ENCODE results near the gene SLC12A9. TPM values are rescaled to one million over a fixed set of nuclear protein-coding genes. Genes with fewer than 3 reads are reported as not detected.

SLC12A9 gene
- total and polyA plus RNA-seq, 4 donors, result 8.5 to 43.9 (median 27.3) TPM

- H3K9me3 ChIP-seq (ENCODE audit: control insufficient read depth, low read length), result no peaks in the 10 kb centered on the region
- WGBS, 2 donors, result 87 to 93% methylated on average over 5 of the region's 5 CpGs
- no peak overlapping the region for H3K4me3 ChIP-seq (ENCODE audit: low read length in 2 of 2)
- H3K4me1 ChIP-seq (ENCODE audit: control insufficient read depth in 1 of 2, insufficient read depth in 2 of 2, low read length in 2 of 2), result no peaks in the 10 kb centered on the region
- ATAC-seq (ENCODE audit: low FRiP score), result no peak
- no peaks in the 10 kb centered on the region for H3K27me3 ChIP-seq (ENCODE audit: control insufficient read depth in 1 of 2, insufficient read depth in 2 of 2, low read length in 1 of 2)
- DNase-seq, result no peak
- H3K27ac ChIP-seq (ENCODE audit: low read depth in 1 of 2, low read length in 2 of 2), result no peak overlapping the region
- intact Hi-C loops (cut with DNase I), result no loop called here
- no peaks in the 10 kb centered on the region for H3K36me3 ChIP-seq (ENCODE audit: control insufficient read depth in 1 of 2, insufficient read depth in 2 of 2, low read length in 1 of 2)
Measured at GRCh38 chr7:100832281-100832633, 20.3 kb upstream of the SLC12A9 start.

- no peaks in the 10 kb centered on the region for H3K36me3 ChIP-seq (ENCODE audit: control insufficient read depth in 1 of 2, insufficient read depth in 2 of 2, low read length in 1 of 2)
- H3K4me1 ChIP-seq (ENCODE audit: control insufficient read depth in 1 of 2, insufficient read depth in 2 of 2, low read length in 2 of 2), result no peaks in the 10 kb centered on the region
- peak; percentile 66 for ATAC-seq (ENCODE audit: low FRiP score)
- 58 to 64% methylated on average over 13 to 17 of the region's 17 CpGs for WGBS, 2 donors
- intact Hi-C loops (cut with DNase I), result no loop called here
- H3K27me3 ChIP-seq (ENCODE audit: control insufficient read depth in 1 of 2, insufficient read depth in 2 of 2, low read length in 1 of 2), result no peaks in the 10 kb centered on the region
- H3K4me3 ChIP-seq (ENCODE audit: low read length in 2 of 2), result no peak overlapping the region
- no peak overlapping the region for H3K27ac ChIP-seq (ENCODE audit: low read depth in 1 of 2, low read length in 2 of 2)
- H3K9me3 ChIP-seq (ENCODE audit: control insufficient read depth, low read length), result no peaks in the 10 kb centered on the region
- no peak for DNase-seq
Measured at GRCh38 chr7:100835903-100836811, 16.4 kb upstream of the SLC12A9 start.

- intact Hi-C loops (cut with DNase I), result no loop called here
- WGBS, 2 donors, result 33 to 42% methylated on average over 6 of the region's 6 CpGs
Measured at GRCh38 chr7:100836812-100837098, 15.8 kb upstream of the SLC12A9 start.

GRCh38 chr7:100837099-100837836 is 15.2 kb upstream of the SLC12A9 start:
- intact Hi-C loops (cut with DNase I), result no loop called here
- peak; percentile 96 for DNase-seq
- WGBS, 2 donors, result 2 to 3% methylated on average over 37 of the region's 37 CpGs

More at GRCh38 chr7:100836812-100837098, 15.8 kb upstream of the SLC12A9 start:
- H3K4me3 ChIP-seq (ENCODE audit: low read length in 2 of 2), result peak overlapping the region in 1 of 2 donors; percentile 25
- H3K4me1 ChIP-seq (ENCODE audit: control insufficient read depth in 1 of 2, insufficient read depth in 2 of 2, low read length in 2 of 2), result no peaks in the 10 kb centered on the region
- H3K9me3 ChIP-seq (ENCODE audit: control insufficient read depth, low read length), result no peaks in the 10 kb centered on the region
- DNase-seq (no peak), ATAC-seq (ENCODE audit: low FRiP score) (no peak)
- no peaks in the 10 kb centered on the region for H3K27me3 ChIP-seq (ENCODE audit: control insufficient read depth in 1 of 2, insufficient read depth in 2 of 2, low read length in 1 of 2)
- no peaks in the 10 kb centered on the region for H3K36me3 ChIP-seq (ENCODE audit: control insufficient read depth in 1 of 2, insufficient read depth in 2 of 2, low read length in 1 of 2)
- H3K27ac ChIP-seq (ENCODE audit: low read depth in 1 of 2, low read length in 2 of 2), result no peak overlapping the region

GRCh38 chr7:100839361-100839760 is 13.2 kb upstream of the SLC12A9 start:
- WGBS, 2 donors, result 95 to 96% methylated on average over 18 of the region's 18 CpGs
- no peaks in the 10 kb centered on the region for H3K27me3 ChIP-seq (ENCODE audit: control insufficient read depth in 1 of 2, insufficient read depth in 2 of 2, low read length in 1 of 2)
- ATAC-seq (ENCODE audit: low FRiP score) (no peak), DNase-seq (no peak)
- H3K4me1 ChIP-seq (ENCODE audit: control insufficient read depth in 1 of 2, insufficient read depth in 2 of 2, low read length in 2 of 2), result no peaks in the 10 kb centered on the region
- no peak overlapping the region for H3K27ac ChIP-seq (ENCODE audit: low read depth in 1 of 2, low read length in 2 of 2)
- intact Hi-C loops (cut with DNase I), result no loop called here
- no peaks in the 10 kb centered on the region for H3K9me3 ChIP-seq (ENCODE audit: control insufficient read depth, low read length)
- H3K4me3 ChIP-seq (ENCODE audit: low read length in 2 of 2), result no peak overlapping the region
- H3K36me3 ChIP-seq (ENCODE audit: control insufficient read depth in 1 of 2, insufficient read depth in 2 of 2, low read length in 1 of 2), result no peaks in the 10 kb centered on the region

More at GRCh38 chr7:100837099-100837836, 15.2 kb upstream of the SLC12A9 start:
- H3K27ac ChIP-seq (ENCODE audit: low read depth in 1 of 2, low read length in 2 of 2), result peak overlapping the region in 1 of 2 donors; percentile 49
- H3K4me3 ChIP-seq (ENCODE audit: low read length in 2 of 2), result peak overlapping the region in 1 of 2 donors; percentile 25
- H3K27me3 ChIP-seq (ENCODE audit: control insufficient read depth in 1 of 2, insufficient read depth in 2 of 2, low read length in 1 of 2), result no peaks in the 10 kb centered on the region
- H3K36me3 ChIP-seq (ENCODE audit: control insufficient read depth in 1 of 2, insufficient read depth in 2 of 2, low read length in 1 of 2), result no peaks in the 10 kb centered on the region
- no peaks in the 10 kb centered on the region for H3K9me3 ChIP-seq (ENCODE audit: control insufficient read depth, low read length)
- ATAC-seq (ENCODE audit: low FRiP score), result peak; percentile 95
- no peaks in the 10 kb centered on the region for H3K4me1 ChIP-seq (ENCODE audit: control insufficient read depth in 1 of 2, insufficient read depth in 2 of 2, low read length in 2 of 2)

GRCh38 chr7:100840470-100841100 is 11.9 kb upstream of the SLC12A9 start:
- H3K36me3 ChIP-seq (ENCODE audit: control insufficient read depth in 1 of 2, insufficient read depth in 2 of 2, low read length in 1 of 2), result no peaks in the 10 kb centered on the region
- no peaks in the 10 kb centered on the region for H3K4me1 ChIP-seq (ENCODE audit: control insufficient read depth in 1 of 2, insufficient read depth in 2 of 2, low read length in 2 of 2)
- no peaks in the 10 kb centered on the region for H3K9me3 ChIP-seq (ENCODE audit: control insufficient read depth, low read length)
- 81 to 82% methylated on average over 8 of the region's 8 CpGs for WGBS, 2 donors
- no peak overlapping the region for H3K4me3 ChIP-seq (ENCODE audit: low read length in 2 of 2)
- no peak for ATAC-seq (ENCODE audit: low FRiP score)
- DNase-seq, result no peak
- H3K27ac ChIP-seq (ENCODE audit: low read depth in 1 of 2, low read length in 2 of 2), result no peak overlapping the region
- intact Hi-C loops (cut with DNase I), result no loop called here
- H3K27me3 ChIP-seq (ENCODE audit: control insufficient read depth in 1 of 2, insufficient read depth in 2 of 2, low read length in 1 of 2), result no peaks in the 10 kb centered on the region

- DNase-seq (no peak), ATAC-seq (ENCODE audit: low FRiP score) (no peak)
- 95 to 97% methylated on average over 4 of the region's 4 CpGs for WGBS, 2 donors
- Histone ChIP-seq H3K27me3 (ENCODE audit: control insufficient read depth in 1 of 2, insufficient read depth in 2 of 2, low read length in 1 of 2) (no peaks in the 10 kb centered on the region), H3K4me3 (ENCODE audit: low read length in 2 of 2) (no peak overlapping the region), H3K4me1 (ENCODE audit: control insufficient read depth in 1 of 2, insufficient read depth in 2 of 2, low read length in 2 of 2) (no peaks in the 10 kb centered on the region), H3K36me3 (ENCODE audit: control insufficient read depth in 1 of 2, insufficient read depth in 2 of 2, low read length in 1 of 2) (no peaks in the 10 kb centered on the region), H3K27ac (ENCODE audit: low read depth in 1 of 2, low read length in 2 of 2) (no peak overlapping the region), H3K9me3 (ENCODE audit: control insufficient read depth, low read length) (no peaks in the 10 kb centered on the region)
- intact Hi-C loops (cut with DNase I), result no loop called here
Measured at GRCh38 chr7:100847360-100847759, 5.2 kb upstream of the SLC12A9 start.

GRCh38 chr7:100854146-100854895 is 1.8 kb downstream of the SLC12A9 start:
- no peaks in the 10 kb centered on the region for H3K36me3 ChIP-seq (ENCODE audit: control insufficient read depth in 1 of 2, insufficient read depth in 2 of 2, low read length in 1 of 2)
- H3K27ac ChIP-seq (ENCODE audit: low read depth in 1 of 2, low read length in 2 of 2), result no peak overlapping the region
- intact Hi-C loops (cut with DNase I), result loop anchor here in 1 of 2 donors (10.0 kb wide), 1 partner anchor 380 kb away; the partner anchor contains the start of gene TSC22D4
- no peaks in the 10 kb centered on the region for H3K9me3 ChIP-seq (ENCODE audit: control insufficient read depth, low read length)
- 90 to 91% methylated on average over 14 of the region's 14 CpGs for WGBS, 2 donors
- ATAC-seq (ENCODE audit: low FRiP score) (no peak), DNase-seq (no peak)
- no peaks in the 10 kb centered on the region for H3K4me1 ChIP-seq (ENCODE audit: control insufficient read depth in 1 of 2, insufficient read depth in 2 of 2, low read length in 2 of 2)
- no peak overlapping the region for H3K4me3 ChIP-seq (ENCODE audit: low read length in 2 of 2)
- no peaks in the 10 kb centered on the region for H3K27me3 ChIP-seq (ENCODE audit: control insufficient read depth in 1 of 2, insufficient read depth in 2 of 2, low read length in 1 of 2)
